IMR-90 (cell line): ENCODE measurements around the gene KIF21A.

Source experiments
- BHLHE40 ChIP-seq: fragments of 150-350 bp; IDR thresholded peaks from 2 replicates; pipeline ENCODE4 v1.6.1; 2016; ENCODE audit warnings: mild to moderate bottlenecking, low read depth, low read length
- CTCF ChIP-seq: conservative IDR thresholded peaks from 2 replicates; pipeline ENCODE4 v1.5.1; 2012; ENCODE audit warnings: mild to moderate bottlenecking, low read depth, low read length, improper control_type of control experiment
- ELK1 ChIP-seq: fragments of 150-350 bp; IDR thresholded peaks from 2 replicates; pipeline ENCODE4 v1.6.1; 2016; ENCODE audit warnings: low read depth, mild to moderate bottlenecking, low read length, moderate library complexity, borderline replicate concordance
- FOS ChIP-seq: fragments of 150-350 bp; IDR thresholded peaks from 2 replicates; pipeline ENCODE4 v1.6.1; 2016; ENCODE audit warnings: low read depth, low read length
- MAFK ChIP-seq: IDR thresholded peaks from 2 replicates; pipeline ENCODE4 v1.6.1; 2012; ENCODE audit warnings: low read depth, low read length, improper control_type of control experiment
- MXI1 ChIP-seq: IDR thresholded peaks from 2 replicates; pipeline ENCODE4 v1.6.1; 2012; ENCODE audit warnings: low read depth, mild to moderate bottlenecking, low read length, moderate library complexity, borderline replicate concordance
- NFE2L2 ChIP-seq: fragments of 150-350 bp; IDR thresholded peaks from 2 replicates; pipeline ENCODE4 v1.6.1; 2016; ENCODE audit warnings: low read depth, mild to moderate bottlenecking, low read length
- POLR2A ChIP-seq: IDR thresholded peaks from 2 replicates; pipeline ENCODE4 v1.6.1; 2012; ENCODE audit warnings: mild to moderate bottlenecking, low read depth, low read length
- RAD21 ChIP-seq: IDR thresholded peaks from 2 replicates; pipeline ENCODE4 v1.6.1; 2012; ENCODE audit warnings: low read length, improper control_type of control experiment
- RFX5 ChIP-seq: IDR thresholded peaks from 2 replicates; pipeline ENCODE4 v1.8.0; 2012; ENCODE audit warnings: low read depth, mild to moderate bottlenecking, low read length, moderate library complexity
- USF2 ChIP-seq: fragments of 150-350 bp; IDR thresholded peaks from 2 replicates; pipeline ENCODE4 v1.6.1; 2017; ENCODE audit warnings: mild to moderate bottlenecking, antibody characterized with exemption, low read length, low read depth

GRCh38 chr12:39269492-39269891, 173.4 kb downstream of the KIF21A start:
- TF ChIP-seq CTCF (no peak), MAFK (no peak), RAD21 (no peak), MXI1 (no peak), ELK1 (no peak), FOS (no peak), BHLHE40 (no peak), USF2 (no peak), POLR2A (no peak), NFE2L2 (no peak), RFX5 (no peak)
